Spinal cord (tissue), 10 donors: ENCODE results near the gene VIPAS39. TPM values are rescaled to one million over a fixed set of nuclear protein-coding genes. Genes with fewer than 3 reads are reported as not detected.

Experiments used
- DNase-seq, 6 donors: peaks; one replicate each; pipeline versions ENCODE4 v3.0.0 to v3.0.0-alpha.2; 2013 to 2015; ENCODE audit warnings: low spot score in 6 of 6, low read depth in 4 of 6
- H3K27ac ChIP-seq: one replicate; pipeline ENCODE4 v1.5.1; 2013; ENCODE audit warnings: low read depth, low read length, control low read depth
- H3K27me3 ChIP-seq: one replicate; pipeline ENCODE4 v1.6.1; 2013; ENCODE audit warnings: low read length; ENCODE audit not compliant: control insufficient read depth, insufficient read depth
- H3K36me3 ChIP-seq: one replicate; pipeline ENCODE4 v1.6.1; 2013; ENCODE audit warnings: low read length; ENCODE audit not compliant: control insufficient read depth, insufficient read depth
- H3K4me1 ChIP-seq: one replicate; pipeline ENCODE4 v1.6.1; 2013; ENCODE audit warnings: low read length; ENCODE audit not compliant: control insufficient read depth, insufficient read depth
- H3K4me3 ChIP-seq: one replicate; pipeline ENCODE4 v1.5.1; 2013; ENCODE audit warnings: low read depth, low read length, control low read depth
- H3K9me3 ChIP-seq: one replicate; pipeline ENCODE4 v1.6.1; 2013; ENCODE audit warnings: low read length; ENCODE audit not compliant: control insufficient read depth, insufficient read depth
- WGBS: methylation state at CpG from one replicate; pipeline ENCODE4 v1.1.5; 2013; ENCODE audit warnings: missing lambda C conversion rate; ENCODE audit not compliant: insufficient coverage; 5-methylcytosine and 5-hydroxymethylcytosine counted together
- polyA plus RNA-seq, 2 donors: library from polyadenylated mRNA; unstranded; fragments of 120-200 nt; gene quantifications; one replicate each; pipeline ENCODE4 v1.2.1, GENCODE V29; 2013; ENCODE audit not compliant: insufficient read length in 2 of 2
- total RNA-seq, 2 donors: library from RNA; depleted of rRNA in 1 of 2; stranded (reverse); fragments of 120-200 nt in 1 of 2; fragments of >200 nt in 1 of 2; gene quantifications; one replicate each; pipeline versions ENCODE4 v1.2.3 to v1.2.4, GENCODE V29; 2013 to 2014
- donor health status: healthy.

Gene VIPAS39
- total and polyA plus RNA-seq, 4 donors, result 21.9 to 31.4 (median 26.4) TPM

- H3K27me3 ChIP-seq, result no peaks in the 10 kb centered on the region
- H3K4me3 ChIP-seq, result no peak overlapping the region
- H3K36me3 ChIP-seq, result no peaks in the 10 kb centered on the region
- no peak for DNase-seq
- no peak overlapping the region for H3K27ac ChIP-seq
- H3K4me1 ChIP-seq, result peaks cover under 1% of the 10 kb centered on the region
- 78% methylated on average over 5 of the region's 8 CpGs for WGBS
- no peaks in the 10 kb centered on the region for H3K9me3 ChIP-seq
Measured at GRCh38 chr14:77490347-77490986, 33.1 kb upstream of the VIPAS39 start.

GRCh38 chr14:77489041-77489440 lies 31.6 kb upstream of the VIPAS39 start:
- Histone ChIP-seq H3K9me3 (no peaks in the 10 kb centered on the region), H3K4me3 (no peak overlapping the region), H3K27me3 (no peaks in the 10 kb centered on the region), H3K27ac (no peak overlapping the region), H3K36me3 (peaks cover 9% of the 10 kb centered on the region), H3K4me1 (peaks cover 4% of the 10 kb centered on the region)
- DNase-seq, result no peak
- 88% methylated on average over 5 of the region's 6 CpGs for WGBS

GRCh38 chr14:77488558-77488957 lies 31.2 kb upstream of the VIPAS39 start:
- WGBS, result 82% methylated on average over 6 of the region's 7 CpGs
- peaks cover 9% of the 10 kb centered on the region for H3K36me3 ChIP-seq
- H3K27me3 ChIP-seq, result no peaks in the 10 kb centered on the region
- H3K4me1 ChIP-seq, result peaks cover 4% of the 10 kb centered on the region
- H3K9me3 ChIP-seq, result no peaks in the 10 kb centered on the region
- no peak overlapping the region for H3K4me3 ChIP-seq
- no peak for DNase-seq
- no peak overlapping the region for H3K27ac ChIP-seq

DNA sequence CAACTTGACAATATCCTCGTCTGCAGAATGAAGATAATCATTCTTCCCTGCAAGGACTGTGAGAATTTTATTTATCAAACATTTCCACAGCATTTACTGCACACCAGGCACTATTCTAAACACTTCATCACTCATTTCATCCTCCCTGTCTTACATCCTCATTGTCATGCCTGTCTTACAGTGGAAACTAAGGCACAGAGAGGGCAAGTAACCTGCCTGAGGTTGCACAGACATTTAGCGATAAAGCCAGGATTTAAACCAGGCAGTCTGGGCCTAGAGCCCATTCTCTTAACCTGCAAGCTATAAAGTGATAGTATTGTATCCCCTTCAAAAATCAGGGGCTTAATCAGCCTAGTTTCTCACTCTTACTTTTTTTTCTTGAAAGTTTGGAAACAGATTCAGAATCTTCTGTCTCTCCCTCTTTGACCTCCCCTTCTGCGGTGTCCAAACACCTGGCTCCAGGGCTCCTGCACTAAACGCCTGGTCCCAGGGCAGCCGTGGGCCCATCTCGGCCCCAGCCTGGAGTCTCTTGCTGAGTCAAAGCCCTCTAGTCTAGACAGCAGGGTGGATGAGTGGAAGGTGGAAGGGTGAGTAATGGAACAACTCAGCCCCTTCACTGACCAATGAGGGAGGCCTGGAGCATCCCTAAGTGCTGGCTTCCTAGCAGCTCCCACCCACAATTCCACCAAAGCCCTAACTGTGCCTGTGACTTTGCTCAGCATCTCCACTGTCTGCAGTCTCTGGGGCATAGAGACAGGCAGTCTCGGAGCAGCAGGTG lies 28.7 kb upstream of the VIPAS39 start:
- Histone ChIP-seq H3K27me3 (no peaks in the 10 kb centered on the region), H3K4me3 (no peak overlapping the region), H3K27ac (no peak overlapping the region), H3K9me3 (no peaks in the 10 kb centered on the region), H3K4me1 (peaks cover 4% of the 10 kb centered on the region), H3K36me3 (peaks cover 12% of the 10 kb centered on the region)
- 81% methylated on average over 5 of the region's 7 CpGs for WGBS
- no peak for DNase-seq

DNA sequence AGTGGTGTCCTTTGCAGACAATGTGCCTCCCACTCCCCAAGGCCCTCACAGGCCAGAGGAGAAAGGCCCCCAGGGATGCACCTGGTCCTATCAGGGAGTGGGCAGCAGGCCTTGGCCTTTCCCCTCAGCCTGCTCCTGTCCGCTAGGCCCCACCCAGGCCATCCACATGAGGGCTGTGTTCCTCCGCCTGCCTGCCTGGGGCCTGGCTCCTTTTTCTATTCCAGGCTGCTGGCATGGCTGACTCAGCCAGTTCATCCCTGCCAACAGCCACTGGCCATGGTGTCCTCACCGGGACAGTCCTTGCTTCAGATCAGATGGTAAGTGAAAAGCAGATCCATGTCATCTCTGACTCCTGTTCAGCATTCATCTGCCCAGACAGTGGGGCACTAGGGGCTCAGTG lies 27.9 kb upstream of the VIPAS39 start:
- 84% methylated on average over 3 of the region's 3 CpGs for WGBS
- Histone ChIP-seq H3K27ac (no peak overlapping the region), H3K27me3 (no peaks in the 10 kb centered on the region), H3K36me3 (peaks cover 12% of the 10 kb centered on the region), H3K4me1 (peaks cover 4% of the 10 kb centered on the region), H3K4me3 (no peak overlapping the region), H3K9me3 (no peaks in the 10 kb centered on the region)
- no peak for DNase-seq

DNA sequence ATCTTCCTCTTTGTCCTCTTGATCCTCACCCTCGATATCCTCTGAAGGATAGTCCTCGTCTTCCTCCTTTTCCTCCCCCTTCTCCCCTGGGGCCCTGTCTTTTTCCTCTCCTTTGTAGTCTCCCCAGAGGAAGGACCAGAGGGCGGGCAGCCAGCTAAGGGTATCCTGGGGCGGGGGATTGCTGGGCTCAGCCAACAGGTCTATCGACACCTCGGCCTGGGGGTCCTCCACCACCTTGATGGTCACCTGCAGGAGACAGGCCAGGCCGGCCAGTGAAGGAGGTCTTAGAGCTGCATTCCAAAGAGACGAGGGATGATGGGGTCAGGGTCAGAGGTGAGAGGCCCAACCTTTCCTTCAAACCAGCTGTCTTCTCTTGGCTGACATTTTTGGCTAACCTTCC lies 25.0 kb upstream of the VIPAS39 start:
- peaks cover 16% of the 10 kb centered on the region for H3K36me3 ChIP-seq
- no peak overlapping the region for H3K4me3 ChIP-seq
- no peaks in the 10 kb centered on the region for H3K27me3 ChIP-seq
- H3K27ac ChIP-seq, result no peak overlapping the region
- DNase-seq, result no peak
- H3K4me1 ChIP-seq, result peaks cover 4% of the 10 kb centered on the region
- H3K9me3 ChIP-seq, result no peaks in the 10 kb centered on the region
- 88% methylated on average over 8 of the region's 8 CpGs for WGBS

DNA sequence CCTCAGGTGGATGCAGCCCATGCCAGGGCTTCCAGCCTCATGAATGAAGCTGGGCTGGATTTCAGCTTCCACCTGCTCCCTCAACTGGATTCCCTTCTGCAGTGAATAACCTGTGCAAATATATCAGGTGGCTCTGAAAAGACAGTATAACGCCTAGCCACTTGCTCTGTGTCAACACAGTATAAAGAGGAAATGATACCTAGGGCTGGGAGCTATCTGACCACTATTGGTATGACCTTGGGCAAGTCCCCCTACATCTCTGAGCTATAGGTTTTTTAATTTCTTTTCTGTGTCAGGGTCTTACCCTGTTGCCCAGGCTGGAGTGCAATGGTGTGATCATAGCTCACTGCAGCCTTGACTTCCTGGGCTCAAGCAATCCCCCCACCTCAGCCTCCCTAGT lies 21.4 kb upstream of the VIPAS39 start:
- WGBS, result 83% methylated on average over 1 of the region's 1 CpG

DNA sequence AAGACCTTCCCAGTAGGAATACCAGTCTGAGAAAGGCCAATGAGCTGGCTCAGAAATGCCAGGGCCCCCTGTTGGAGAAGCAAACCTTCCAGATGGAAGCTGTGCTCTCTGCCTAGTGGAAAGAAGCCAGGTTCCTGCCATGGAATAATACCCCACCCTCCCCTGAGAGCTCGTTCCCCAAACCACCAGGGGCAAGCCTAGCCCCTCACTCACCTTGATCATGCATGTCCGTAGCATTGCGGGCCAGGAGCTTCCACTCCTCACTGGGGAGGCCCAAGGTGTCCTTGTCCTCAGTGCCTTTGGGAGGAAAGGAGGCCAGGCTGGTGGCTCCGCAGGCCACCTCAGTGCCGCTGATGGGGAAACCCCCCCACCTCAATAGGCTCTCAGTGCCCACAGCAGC lies 20.6 kb upstream of the VIPAS39 start:
- 100% methylated on average over 1 of the region's 5 CpGs for WGBS

More for the DNA sequence above, 21.4 kb upstream of the VIPAS39 start:
- Histone ChIP-seq H3K36me3 (peaks cover 16% of the 10 kb centered on the region), H3K4me1 (peaks cover 15% of the 10 kb centered on the region), H3K27ac (no peak overlapping the region), H3K9me3 (no peaks in the 10 kb centered on the region), H3K4me3 (no peak overlapping the region), H3K27me3 (no peaks in the 10 kb centered on the region)
- DNase-seq, result no peak

GRCh38 chr14:77475432-77476115 lies 18.2 kb upstream of the VIPAS39 start:
- H3K4me1 ChIP-seq, result peaks cover 15% of the 10 kb centered on the region
- no peaks in the 10 kb centered on the region for H3K27me3 ChIP-seq
- peaks cover 13% of the 10 kb centered on the region for H3K36me3 ChIP-seq
- H3K9me3 ChIP-seq, result no peaks in the 10 kb centered on the region
- no peak overlapping the region for H3K27ac ChIP-seq
- H3K4me3 ChIP-seq, result no peak overlapping the region
- no peak for DNase-seq
- WGBS, result 89% methylated on average over 35 of the region's 35 CpGs

More for the DNA sequence above, 20.6 kb upstream of the VIPAS39 start:
- Histone ChIP-seq H3K4me3 (no peak overlapping the region), H3K4me1 (peaks cover 15% of the 10 kb centered on the region), H3K9me3 (no peaks in the 10 kb centered on the region), H3K27me3 (no peaks in the 10 kb centered on the region), H3K36me3 (peaks cover 16% of the 10 kb centered on the region), H3K27ac (no peak overlapping the region)
- DNase-seq, result no peak
